HG02623 (cell line): ENCODE measurements around the gene JAZF1.

ENCODE experiments used
- ATAC-seq: cut with Tn5 transposase; IDR thresholded peaks from one replicate; pipeline ENCODE4 v1.9.1; 2021; ENCODE audit warnings: moderate library complexity; ENCODE audit not compliant: unreplicated experiment

Gene JAZF1

DNA sequence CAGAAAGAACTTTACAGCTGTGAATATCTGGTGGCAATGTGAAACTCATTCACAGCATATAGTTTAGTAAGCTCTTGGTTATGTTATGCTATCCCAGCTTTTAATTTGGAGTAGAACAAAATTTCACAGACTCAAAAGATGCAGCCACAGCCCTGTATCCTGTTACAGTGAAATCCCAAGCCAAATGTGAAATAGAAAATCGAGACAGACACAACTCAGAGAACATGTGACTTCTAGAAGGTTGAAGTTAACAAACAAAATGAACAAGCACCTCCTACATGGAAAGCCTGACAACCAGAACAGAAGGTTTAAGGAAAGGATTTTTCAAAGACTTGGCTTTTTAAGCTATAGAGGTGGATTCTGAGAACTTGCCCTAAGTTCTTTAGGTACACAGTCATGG is 39.6 kb downstream of the JAZF1 start:
- no peak for ATAC-seq

DNA sequence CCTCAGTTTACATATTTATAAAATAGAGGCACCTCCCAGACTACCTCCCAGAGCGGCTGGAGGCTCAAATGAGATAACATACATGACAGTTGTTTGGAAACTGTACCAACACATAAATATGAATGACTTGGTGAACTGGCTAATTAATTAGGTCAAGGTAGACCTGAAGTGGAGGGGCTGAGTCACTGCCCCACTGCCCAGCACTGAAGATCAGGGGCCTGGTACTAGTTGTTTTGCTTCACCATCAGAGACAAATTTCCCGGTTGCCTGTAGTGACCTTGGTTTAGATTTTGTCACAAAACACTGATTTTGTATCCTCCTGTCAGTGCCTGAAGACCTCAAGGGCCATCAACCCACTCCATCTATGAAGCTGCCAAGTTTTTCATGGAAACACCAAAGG is 41.8 kb downstream of the JAZF1 start:
- no peak for ATAC-seq

DNA sequence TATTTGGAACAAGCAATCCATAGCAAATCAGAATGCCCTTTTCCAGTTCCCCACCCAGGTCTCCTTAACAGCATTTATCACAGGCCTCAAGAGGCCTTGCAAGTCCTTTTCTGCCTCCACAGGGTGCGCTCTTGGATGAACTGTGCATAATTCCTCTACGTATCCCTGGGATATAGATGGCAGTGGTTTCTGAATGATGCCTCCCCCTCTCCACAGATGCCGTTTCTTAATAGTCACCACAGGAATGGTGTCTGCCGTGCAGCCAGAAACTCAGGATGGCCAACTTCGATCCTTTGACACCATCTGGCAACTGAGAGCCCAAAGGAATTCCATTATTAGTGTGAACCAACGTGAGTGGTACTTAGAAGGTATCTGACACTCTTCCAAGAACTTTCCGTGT is 43.1 kb downstream of the JAZF1 start:
- ATAC-seq: no peak

DNA sequence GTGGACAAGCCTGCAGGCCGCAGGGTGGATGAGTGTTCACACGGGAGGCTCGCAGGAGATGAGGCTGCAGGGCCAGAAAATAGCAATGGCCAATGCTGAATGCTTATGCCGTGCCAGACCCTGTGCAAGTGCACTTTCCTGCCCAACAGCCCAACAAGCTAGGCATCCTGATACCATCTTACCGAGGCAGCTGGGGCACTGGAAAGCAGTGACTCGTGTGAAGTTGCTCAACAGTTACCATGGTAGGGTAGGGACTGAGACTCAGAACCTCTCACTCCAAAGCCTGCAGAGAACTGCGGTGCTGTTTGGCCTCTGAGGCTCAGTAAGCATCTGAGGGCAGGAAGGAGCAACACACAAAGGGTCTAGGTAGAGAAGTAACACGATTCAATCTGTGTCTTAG is 43.7 kb downstream of the JAZF1 start:
- ATAC-seq: no peak

DNA sequence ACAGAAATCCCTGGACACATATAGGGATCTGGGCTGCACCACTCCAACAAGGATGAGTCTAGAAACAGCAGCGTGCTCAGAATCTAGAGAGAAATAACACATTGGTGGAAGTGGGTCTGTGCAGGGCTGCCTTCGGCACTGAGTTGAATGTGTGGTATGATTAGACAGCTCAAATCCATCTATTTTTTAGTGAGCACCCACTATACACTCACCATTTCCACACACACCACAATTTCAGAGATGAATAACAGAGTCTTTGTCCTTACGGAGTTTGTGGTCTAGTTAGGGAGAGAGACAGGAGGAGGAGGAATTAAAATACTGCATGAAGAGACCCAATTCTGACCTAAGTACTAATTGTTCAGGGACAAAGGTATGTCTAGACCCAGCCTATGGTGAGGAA is 44.2 kb downstream of the JAZF1 start:
- ATAC-seq: no peak

DNA sequence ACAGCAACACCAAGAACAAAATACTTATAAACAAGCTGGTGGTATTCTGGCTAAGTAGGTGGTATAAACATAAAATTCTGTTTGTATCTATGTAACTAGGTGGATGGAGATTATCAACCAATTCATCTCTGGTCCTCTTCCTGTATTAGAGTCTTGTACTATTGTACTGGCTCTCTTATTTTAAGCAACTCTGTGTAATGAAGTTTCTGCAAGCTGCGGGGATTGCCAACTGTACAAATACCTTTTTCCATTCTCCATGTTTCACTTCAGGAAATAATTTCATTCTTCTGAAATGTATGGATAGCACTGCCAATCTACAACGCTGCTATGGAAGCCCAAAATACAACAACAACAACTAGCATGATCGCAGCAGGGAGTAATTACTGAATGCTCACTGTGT is 44.8 kb downstream of the JAZF1 start:
- ATAC-seq: no peak

DNA sequence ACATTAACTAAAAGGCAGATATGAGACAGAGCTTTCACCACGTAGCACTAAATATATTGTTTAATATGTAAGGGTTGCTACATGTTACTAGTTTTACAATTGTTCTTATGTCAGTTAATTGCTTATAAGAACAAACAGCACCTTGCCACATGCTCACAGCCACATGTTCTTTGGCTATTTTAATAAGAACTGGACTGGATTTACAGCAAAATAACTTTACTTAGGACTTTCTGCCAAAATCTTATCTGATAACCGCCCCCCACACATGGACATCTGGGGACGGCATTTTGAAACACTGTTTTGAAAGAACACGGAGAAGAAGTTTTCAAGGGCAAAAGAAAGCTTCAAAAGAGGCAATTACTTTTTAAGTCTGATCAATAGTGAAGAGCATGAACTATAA is 45.3 kb downstream of the JAZF1 start:
- ATAC-seq: no peak

DNA sequence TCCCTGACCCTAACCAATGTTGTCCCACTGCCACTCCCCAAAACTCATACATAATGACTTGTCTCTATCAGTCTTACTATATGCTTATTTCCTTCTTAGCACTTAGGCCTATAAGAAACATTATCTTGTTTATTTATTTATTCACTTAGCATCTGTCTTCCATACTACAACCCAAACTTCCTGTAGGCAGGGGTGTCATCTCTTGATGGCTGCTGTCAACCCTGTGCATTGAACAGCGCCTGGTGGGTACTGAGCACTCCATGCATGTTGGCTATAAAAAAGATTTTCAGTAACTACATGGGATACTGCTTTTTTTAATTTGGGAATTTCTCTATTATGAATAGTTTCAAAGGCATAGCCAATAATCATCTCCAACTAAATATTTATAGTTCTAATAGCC is 46.7 kb downstream of the JAZF1 start:
- no peak for ATAC-seq

DNA sequence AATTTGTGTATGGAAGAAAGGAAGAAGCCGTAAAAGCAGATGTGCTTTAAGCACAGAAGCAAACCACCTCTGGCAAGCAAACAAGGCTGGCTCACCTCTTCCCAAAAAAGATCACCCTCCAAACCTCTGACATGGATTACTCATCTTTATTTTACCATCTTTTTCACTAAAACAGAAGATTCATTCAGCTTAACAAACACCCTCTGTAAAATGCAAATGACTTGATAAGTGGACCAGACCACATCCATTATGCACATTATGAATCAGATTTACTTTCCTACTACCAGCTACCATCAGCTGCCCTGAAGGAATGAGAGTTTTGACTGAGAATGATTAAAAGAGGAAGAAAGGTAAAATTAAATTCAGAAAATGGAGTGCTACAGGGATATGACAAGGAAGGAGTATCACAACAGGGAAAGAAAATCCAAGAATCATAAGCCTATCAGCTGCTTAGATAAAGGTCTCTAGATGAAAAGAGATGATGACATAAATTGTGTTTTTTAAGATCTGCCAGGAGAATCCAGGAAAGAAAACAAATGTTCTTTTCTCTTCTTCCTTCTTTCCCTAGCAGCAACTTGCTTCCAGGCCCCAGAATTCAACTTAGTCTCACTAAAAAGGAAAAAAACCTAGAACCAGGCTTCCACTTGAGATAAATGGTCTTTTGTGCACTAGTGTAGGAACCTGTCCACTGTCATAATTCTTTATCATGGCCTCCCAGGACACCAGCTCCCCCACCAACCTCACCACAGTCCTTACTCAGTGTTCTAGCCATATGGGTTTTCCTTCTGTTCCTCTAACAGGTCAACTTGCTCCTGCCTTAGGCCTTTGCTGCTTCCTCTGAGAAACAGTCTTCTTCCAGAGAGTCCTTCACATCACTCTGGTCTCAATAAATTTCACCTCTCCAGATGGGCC is 47.4 kb downstream of the JAZF1 start:
- ATAC-seq: no peak

DNA sequence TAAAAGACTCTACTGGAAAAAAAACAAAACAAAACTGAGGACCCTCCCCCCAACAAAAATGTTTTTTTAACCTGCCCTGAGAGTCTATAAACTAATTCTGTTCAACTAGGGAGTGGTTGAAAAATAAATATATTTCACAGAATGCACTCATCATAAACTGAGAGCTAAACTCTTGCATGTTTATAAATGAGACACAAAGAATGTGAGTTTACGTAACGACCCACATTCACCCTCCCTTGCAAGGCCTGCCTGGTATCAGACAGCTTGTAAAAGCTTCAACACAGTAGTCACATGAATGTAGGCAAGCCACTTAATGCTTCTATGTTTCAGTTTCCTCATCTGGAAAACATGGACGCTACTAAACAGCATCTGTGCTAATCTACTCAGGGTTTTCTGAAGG is 50.3 kb downstream of the JAZF1 start:
- no peak for ATAC-seq

DNA sequence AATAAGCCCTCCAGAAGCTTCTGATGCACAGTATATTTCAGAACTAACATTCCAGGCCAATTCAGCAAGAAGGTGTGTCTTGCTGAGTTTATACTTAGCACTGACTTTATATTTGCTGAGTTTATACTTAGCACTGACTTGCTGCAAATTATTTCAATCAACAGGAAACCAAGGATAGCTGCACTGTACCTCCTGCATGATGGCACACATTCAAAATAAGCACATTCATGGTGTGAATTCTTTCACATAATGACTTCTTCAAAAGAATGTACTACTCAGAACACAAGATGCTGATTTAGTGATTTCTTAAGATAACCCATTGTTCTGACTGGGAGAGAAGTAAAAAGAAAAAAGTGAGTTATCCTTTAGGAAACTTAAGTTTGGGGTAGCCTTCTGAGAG is 52.0 kb downstream of the JAZF1 start:
- no peak for ATAC-seq

DNA sequence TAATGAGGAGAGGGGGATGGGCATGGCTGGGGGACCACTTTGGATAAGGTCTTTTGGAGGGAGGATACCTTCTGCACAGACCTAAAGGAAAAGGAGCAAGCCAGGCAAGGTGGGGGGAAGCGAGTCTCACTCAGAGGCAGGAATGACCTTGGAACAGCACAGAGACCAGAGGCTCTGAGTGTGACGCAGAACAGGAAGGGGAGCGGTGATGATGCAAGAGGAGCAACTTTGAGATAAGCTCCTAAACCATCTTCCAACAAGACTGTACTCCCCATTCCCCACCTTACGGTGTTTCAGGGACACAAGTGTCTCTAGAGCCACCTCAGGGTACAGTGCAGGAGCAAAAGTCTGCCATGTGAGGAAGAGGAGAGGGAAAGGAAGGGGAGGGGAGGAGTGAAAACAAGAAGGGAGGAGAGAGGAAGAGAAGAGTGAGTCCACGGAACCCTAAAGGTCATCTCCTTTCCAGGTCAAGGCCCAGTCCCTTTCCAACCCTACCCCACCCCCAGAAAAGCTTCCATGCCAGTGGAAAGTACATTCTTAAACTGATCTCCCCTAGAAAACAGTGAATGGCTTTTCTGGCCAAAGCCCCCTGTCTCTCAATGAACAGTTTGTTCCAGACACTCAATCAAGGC is 54.1 kb downstream of the JAZF1 start:
- ATAC-seq: no peak

DNA sequence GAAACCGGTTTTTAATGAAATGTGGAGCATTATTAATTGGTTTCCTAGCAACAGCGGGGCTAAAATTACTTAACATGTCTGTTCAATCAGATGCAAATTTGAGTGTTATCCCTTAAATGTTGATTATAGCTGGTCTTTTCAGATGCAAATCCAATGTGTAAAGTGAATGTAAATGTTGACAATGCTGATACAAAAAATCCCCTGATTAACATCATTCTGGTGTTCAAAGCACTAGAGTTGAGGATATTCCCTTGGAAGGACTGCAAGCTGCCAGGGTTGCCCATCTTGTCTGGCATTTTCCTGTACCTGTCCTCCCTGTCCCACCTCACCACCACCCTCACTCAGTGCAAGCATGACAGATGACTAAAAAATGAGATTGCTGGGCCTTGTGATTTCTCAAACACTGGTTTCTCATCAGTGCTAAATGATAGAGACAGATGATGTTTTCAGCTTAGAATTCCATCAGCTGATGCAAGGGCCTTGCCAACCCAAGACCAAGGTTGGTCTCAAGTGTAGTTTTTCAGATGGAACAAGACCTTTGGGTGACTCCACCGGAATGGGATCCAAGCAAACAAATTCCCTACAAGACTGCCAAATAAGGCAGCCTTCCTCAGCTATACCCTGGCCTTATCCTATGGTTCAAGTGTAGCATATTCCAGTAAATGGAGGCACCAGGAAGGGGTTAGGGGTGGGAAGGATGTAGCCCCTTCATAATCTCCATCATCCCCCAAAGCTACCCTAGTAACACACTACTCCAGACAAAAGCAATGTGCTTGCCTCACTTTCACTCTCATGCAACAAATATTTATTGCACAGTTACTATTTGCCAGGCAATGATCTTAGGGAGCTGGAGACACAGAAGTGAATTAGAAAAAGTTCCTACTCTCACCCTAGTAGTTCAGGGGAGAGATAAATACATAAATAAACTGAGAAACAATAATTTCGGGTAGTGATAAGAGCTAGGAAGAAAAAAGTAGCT is 54.9 kb downstream of the JAZF1 start:
- no peak for ATAC-seq

DNA sequence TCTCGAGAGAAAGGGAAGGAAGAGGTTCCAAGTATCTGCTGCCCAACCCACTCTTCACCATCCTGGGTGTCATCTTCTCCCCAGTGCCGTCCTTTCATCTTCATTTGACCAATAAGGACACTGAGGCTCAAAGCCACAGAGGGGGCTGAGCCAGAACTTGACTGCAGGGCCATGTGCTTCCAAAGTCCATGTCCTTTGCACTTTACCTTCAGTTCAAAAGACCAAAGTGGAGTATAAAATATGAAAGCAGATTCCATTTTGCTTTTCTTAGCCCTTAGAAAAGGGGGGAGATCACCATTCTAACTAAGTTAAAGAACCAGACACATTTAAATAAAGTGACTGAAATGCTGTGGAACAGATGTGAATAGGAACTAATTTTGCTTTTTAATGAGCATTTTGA is 56.2 kb downstream of the JAZF1 start:
- ATAC-seq: no peak

DNA sequence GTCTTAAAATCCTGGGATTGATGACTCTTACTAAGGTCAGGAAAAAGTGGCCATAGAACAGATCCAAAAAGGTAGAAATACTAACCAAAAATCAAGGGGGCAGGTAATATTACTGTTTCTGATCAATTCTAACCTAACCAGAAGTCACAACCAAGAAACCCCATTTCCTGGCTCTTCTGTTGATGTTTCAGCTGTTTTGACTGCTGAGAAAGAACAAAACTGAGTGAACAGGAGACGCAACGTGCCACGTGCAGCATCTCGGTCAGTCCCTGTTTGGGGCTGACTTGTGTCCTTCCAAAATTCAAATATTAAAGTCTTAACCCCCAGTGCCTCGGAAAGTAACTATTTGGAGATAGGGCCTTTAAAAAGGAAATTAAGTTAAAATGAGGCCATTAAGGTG is 56.8 kb downstream of the JAZF1 start:
- ATAC-seq: no peak

DNA sequence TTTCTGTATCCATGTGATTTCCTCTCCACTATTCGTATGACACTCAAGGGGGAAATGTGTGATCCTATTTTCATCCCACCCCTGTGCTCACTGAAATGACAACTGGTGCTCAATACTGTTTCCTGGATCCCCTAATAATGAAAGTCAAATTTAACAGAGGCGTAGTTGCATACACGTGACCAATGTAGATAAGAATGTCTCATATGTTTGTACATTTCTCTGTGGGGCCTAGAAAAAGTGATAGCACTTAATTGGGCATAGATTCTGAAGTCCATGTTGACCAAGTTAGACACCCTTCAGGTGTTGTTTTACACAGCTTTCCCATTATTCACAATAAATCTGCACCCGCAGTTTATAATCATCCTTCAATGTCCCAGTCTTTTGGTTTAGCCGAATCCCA is 59.1 kb downstream of the JAZF1 start:
- ATAC-seq: no peak

DNA sequence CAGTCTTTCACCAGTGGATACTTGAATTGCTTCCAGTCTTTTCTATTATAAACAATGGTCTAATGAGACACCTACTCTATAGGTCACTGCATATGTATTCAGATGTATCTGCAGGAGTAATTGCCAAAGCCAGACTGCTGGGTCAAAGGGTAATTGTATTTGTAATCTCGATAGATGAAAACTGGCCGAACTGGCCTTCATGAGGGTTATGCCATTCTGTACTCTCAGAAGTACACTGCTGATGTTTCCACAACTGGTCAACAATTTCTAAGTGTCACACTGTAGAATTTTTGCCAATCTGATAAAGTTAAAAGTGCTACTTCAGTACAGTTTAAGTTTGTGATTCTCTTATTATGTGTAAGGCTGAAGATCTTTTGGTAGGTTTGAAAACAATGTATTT is 64.6 kb downstream of the JAZF1 start:
- no peak for ATAC-seq

DNA sequence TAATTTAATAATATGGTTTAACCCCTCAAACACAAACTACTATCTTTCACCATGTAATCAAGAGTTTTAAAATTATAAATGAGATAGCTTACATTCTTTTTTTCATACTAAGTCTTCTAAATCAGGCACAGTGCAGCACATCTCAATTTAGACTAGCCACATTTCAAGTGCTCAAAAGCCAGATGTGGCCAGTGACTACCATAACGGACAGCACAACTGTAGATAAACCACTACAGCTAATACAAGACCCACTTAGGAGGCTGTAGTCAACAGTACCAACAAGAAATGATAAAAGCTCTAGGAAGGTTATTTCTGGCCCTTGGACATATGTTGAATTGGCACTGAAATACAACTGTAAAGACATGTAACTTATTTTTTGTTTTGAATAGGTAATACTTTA is 65.3 kb downstream of the JAZF1 start:
- no peak for ATAC-seq

DNA sequence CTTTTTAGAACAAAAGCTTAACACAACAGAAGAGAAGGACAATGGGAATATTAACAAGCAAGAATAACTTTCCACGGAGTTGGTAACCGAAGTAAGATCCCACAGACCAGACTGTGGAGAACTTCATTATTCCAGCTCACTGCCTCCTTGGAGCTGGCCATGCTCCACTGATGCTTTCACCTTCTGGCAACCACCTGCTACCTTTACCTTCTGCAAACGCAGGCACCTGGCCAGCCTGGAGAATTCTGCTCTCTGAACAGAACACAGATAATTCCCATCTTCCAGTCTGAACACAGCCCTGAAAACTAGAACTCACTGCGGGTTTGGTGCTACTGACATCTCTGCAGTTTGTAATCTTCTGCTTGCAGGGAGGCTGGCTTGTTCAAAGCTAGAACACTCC is 66.5 kb downstream of the JAZF1 start:
- no peak for ATAC-seq

DNA sequence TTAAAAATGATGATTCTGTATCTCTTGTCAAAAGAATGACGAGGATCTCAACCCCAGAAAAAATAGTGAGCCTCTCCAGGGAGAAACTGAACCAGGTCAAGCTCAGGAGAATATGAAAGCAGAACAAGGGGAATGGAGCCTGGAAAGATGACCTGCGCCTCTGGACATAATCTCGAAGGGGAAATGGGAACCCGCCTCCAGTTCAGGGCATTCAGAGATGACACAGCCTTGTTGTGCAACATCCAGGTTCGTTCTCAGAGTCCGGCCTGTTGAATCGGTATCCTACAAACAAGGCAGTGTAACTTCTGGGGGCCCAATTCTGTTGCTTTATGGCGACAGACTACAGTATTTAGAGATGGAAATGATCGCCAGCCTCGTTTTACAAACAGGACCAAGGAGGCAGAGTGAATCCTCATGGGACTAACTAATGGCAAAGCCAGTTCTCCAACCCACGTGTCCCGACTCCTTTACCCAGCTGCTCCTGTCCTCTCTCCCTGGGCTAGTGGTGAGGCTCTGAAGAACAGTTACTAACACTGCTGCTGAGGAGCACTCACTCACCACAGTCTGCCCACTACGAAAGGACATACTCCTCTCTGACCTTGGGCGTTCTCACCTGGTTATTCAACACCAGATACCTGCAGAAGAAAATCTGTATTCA is 67.6 kb downstream of the JAZF1 start:
- no peak for ATAC-seq

DNA sequence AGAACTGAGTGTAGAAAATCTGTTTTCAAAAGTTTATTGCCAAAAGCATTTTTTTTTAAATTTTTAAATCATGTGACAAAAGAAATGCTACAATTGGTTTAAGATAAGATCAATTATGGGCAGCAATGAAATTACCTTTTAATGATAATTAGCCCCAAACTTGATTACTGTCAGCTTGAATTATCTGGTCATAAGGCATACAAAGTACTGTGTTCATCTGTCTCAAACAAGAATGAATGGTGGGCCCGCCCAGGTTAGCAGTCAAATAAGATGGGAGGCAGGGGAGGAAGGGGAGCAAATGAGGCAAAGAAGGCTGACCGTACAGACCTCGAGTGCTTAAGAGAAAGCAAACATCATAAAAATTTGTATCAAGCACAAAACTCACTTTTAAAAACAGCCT is 68.1 kb downstream of the JAZF1 start:
- ATAC-seq: no peak
